HG02623 (cell line): Measurements from ENCODE around the gene SCYL1.

Experiments used
- ATAC-seq: cut with Tn5 transposase; IDR thresholded peaks from one replicate; pipeline ENCODE4 v1.9.1; 2021; ENCODE audit warnings: moderate library complexity; ENCODE audit not compliant: unreplicated experiment

The SCYL1 gene

DNA sequence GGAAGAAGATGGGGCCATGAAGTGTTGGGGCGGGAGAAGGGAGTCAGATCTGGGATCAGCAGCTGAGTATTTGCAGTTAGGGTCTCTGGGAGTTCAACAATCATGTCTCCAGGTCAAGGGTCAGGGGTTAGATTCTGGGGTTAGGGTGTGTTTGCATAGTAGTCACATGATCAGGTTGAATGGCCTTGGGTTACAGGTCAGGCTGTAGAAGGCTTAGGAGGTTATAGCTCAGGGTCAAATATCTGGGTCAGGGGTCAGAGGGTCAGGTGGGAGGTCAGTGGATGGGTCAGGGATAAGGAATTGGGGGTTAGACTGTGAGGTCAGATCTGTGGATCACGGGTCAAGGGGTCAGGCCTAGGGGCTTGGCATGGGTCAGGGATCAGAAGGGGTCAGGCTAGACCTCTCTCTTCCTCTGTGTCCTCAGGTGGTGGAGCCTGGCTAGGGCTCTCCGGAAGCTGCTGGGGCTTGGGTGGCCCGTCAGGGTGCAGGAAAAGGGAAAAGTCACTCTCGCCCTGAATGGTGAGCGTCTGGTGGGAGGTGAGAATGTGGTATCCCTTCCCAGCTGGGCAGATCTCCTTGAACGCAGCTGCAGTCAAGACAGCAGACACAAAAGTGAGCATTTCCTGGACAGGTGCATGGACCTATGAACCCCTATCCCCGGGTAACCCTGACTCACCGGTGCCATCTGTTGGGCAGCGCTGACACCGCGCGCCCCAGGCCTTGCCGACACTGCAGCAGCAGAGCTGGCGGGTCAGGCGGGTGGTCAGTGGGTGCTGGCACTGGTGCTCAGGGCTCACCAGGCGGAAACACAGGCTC, 26.9 kb downstream of the SCYL1 start:
- peak; percentile 49 for ATAC-seq

DNA sequence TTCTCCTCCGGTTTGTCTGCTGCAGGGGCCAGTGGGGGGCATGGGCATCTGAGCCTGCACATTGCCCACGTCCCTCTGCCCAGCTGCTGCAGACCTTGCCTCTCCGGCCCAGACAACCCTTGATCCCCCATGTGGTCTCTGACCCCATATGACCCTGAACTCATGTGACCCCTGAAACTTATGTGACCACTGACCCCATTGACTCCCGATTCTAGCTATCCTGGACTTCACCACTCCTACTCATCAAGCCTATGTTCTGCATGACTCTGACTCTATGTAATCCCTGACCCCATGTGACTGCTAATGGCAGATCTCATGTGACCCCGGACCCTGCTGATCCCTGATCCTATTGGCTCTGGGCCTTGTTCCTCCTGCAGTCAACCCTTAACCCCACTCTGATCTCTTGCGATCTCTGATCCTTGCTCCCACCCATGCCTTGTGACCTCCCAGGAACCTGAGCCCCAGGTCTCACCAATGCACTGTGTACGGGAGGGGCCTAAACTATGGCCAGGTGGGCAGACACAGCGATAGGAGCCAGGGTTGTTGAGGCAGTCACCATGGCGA, 27.6 kb downstream of the SCYL1 start:
- no peak for ATAC-seq

- ATAC-seq: no peak
Measured at GRCh38 chr11:65553301-65554001, 28.6 kb downstream of the SCYL1 start.

DNA sequence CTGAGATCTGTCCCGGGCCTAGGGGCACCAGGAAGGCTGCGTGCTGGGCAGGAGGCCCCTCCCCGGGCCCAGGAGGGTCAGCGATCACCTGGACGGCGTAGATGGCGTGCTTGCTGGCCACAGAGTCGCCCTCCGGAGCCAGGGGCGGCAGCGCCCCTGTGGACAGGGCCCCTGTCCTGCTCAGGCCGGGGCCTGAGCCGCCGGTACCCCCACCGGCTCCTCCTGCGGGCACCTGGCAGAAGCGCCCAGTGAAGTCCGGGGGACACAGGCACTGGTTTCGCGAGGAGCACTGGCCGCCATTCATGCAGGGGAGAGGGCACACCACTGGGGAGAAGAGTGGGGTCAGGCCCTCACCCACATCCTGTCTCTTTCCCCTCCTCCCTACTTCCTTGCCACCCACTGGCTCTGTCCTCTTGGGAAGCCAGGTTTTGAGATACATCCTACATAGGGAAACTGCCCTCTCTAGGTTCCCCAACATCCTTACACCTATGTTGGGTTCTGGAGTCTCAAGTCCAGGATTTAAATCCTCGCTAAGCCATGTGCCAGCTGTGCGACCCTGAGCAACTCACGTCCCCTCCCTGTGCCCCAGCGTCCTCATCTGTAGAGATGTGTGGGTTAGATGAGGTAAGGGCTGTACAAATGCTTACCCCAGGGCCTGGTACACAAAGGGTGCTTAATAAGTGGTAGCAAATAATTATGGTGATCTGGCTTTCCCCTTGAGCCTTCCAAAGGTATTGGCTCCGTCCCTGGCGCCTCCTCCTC, 29.4 kb downstream of the SCYL1 start:
- ATAC-seq: no peak

- ATAC-seq: no peak
Measured at GRCh38 chr11:65554842-65555430, 30.1 kb downstream of the SCYL1 start.

DNA sequence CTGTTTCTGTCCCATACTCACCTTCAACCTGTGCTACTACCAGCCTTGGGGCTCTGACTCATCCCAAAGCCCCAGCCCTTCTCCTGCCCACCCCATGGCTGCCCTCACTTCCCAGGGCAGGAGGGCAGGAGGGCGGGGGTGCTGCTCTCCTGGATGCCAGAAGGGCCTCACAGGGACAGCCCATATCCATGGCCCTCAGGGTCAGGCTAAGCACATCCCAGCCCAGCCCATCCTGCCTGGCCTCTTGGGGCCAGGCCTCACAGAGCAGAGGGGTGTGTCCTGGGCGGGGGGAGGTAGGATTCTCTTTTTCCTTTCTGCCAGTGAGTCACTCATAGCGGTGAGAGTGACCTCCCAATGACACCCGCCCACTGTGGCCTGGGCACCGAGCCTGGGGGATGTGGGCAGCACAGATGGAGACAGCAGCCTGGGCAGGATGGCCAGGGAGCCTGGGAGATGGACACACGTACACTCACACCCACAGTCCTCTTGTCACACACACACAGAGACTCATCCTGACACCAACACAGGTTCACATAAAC, 30.9 kb downstream of the SCYL1 start:
- no peak for ATAC-seq

GRCh38 chr11:65556470-65557279, 31.8 kb downstream of the SCYL1 start:
- ATAC-seq: no peak

DNA sequence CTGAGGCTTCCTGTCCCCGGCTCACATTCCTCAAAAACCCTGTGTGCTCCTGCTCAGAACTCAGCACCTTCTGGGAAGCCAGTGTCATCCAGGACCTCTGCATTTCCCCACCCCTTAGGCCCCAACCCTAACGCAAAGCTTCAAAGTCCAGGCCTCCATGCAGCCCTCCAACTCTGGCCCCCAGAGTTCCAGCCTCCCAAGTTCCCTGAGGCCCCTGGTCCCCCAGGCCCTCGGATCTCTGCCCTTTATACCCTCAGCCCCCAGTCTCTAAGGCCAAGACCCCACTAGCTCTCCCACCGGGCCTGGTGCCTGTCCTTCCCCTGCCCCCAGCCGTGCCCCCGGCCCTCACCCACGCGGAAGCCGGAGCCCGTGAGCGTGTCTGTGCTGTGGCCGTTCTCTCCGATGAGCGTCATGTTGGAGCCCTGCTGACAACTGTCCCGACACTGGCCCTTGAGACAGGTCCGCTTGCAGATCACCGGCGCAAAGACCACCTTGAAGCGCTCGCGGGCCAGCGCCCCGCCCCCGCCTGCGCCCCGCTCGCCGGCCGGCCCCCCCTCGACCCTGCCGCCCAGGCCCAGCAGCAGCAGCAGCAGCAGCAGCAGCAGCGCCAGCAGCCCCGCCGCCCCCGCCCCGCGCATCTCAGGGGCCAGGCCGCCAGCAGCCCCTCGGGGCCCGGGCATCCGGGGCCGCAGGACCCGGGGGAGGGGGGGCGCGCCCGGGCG, 32.6 kb downstream of the SCYL1 start:
- no peak for ATAC-seq

- ATAC-seq: no peak
Measured at GRCh38 chr11:65558002-65558929, 33.4 kb downstream of the SCYL1 start, which contains the start of gene LTBP3. Gene LTBP3, minus strand, starts transcription at chr11:65558359. Its CDS starts 400 bp downstream, at chr11:65557959.

GRCh38 chr11:65558930-65559509, 34.1 kb downstream of the SCYL1 start:
- no peak for ATAC-seq

GRCh38 chr11:65559535-65559934, 34.7 kb downstream of the SCYL1 start:
- no peak for ATAC-seq

DNA sequence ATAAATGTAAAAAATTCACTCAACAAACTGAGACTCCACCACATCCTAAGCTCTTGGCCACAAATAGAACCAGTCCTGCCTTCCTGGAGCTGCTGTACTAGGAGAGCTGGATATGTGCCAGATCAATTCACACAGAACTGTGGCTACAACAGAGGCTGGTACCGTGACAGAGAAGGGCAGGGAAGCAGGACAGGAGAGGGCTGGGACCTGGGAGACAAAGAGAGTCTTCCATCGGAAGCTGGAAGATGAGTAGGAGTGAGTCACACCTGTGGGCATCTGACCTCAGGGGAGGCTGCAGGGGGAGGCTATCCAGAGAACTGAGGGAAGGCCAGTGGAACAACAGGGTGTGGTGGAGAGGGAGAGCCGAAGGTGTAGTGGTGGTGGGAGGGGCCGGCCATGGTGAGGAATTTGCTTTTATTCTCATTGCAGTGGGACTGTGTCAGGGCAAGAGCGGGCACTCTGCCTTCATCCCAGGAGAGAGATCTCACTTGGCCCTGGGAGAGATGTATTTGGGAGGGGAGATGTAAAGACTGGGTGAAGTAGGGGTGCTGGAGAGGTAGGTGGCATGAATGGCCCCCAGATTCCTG, 35.2 kb downstream of the SCYL1 start:
- no peak for ATAC-seq

GRCh38 chr11:65560555-65561418, 35.9 kb downstream of the SCYL1 start:
- no peak for ATAC-seq

DNA sequence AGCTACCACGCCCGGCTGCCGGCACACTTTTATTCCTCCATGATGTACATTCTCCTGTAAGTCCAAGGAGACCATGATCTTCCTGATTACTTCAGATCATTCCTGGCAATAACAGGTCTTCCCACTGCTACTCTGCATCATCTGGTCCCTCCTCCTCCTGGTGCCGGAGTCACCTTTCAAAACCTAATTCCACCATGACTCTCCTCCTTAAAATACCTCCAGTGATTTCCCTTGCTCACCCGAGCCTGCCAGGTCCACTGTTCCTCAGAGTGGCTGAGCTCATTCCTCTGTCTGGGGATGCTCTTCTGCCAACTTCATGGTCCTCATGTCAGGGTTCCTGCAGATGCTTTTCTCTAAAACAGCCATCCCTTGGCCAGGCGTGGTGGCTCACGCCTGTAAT, 37.1 kb downstream of the SCYL1 start:
- no peak for ATAC-seq

GRCh38 chr11:65562788-65563187, 37.9 kb downstream of the SCYL1 start:
- no peak for ATAC-seq

- no peak for ATAC-seq
Measured at GRCh38 chr11:65563601-65564000, 38.7 kb downstream of the SCYL1 start.
